Measurements from ENCODE around the gene OR8A1.

The OR8A1 gene

DNA sequence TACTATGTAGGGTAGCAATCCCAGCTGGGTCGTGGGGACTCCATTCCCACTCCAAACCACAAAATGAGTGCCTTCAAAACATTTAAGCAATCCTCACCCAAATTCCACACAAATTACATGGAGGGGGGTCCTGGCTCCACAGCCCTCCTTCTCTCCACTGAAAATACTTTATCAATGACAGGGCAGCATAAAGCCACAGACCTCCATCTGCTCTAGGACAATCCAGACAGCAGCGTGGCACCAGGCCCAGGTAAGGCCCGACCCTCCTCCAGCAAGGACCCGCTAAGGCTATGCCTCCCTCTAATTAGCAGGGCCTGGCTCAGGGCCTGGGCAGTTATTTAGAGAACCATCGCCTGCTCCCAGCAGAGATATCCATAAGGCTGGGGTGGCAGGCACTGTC is 41.3 kb downstream of the OR8A1 start, which contains the start of gene PANX3:
PANX3 (plus strand) TSS at position 365 of the 400 bp plus-strand sequence. CDS start 129 bp downstream, outside the sequence.
- CTCF ChIA-PET: no interaction called here
- POLR2A ChIA-PET: no interaction called here
- no peak for TF ChIP-seq CTCF (IDR thresholded peaks at IDR 0.05; ENCODE audit: insufficient read depth, low read length, missing control alignments)
- H3K4me3 ChIP-seq (ENCODE audit: low read depth, low read length): no peak within 1 kb of the TSS
- no peak for DNase-seq (ENCODE audit: low read depth, low spot score)

- CTCF ChIA-PET: interaction anchor here (0.9 kb wide), 1 partner anchor 210 kb away, joined by 3 read pairs; no protein-coding TSS in a partner anchor
- H3K4me3 ChIP-seq (ENCODE audit: low read depth, low read length): no peak overlapping the region
- no peak for TF ChIP-seq CTCF (IDR thresholded peaks at IDR 0.05; ENCODE audit: insufficient read depth, low read length, missing control alignments)
- POLR2A ChIA-PET: no interaction called here
- DNase-seq (ENCODE audit: low read depth, low spot score): no peak
Measured at GRCh38 chr11:124612045-124612444, 42.2 kb downstream of the OR8A1 start.

GRCh38 chr11:124612567-124613246 is 42.9 kb downstream of the OR8A1 start:
- ChIA-PET CTCF (no interaction called here), POLR2A (no interaction called here)
- no peak for TF ChIP-seq CTCF (IDR thresholded peaks at IDR 0.05; ENCODE audit: insufficient read depth, low read length, missing control alignments)
- no peak overlapping the region for H3K4me3 ChIP-seq (ENCODE audit: low read depth, low read length)
- DNase-seq (ENCODE audit: low read depth, low spot score): no peak

DNA sequence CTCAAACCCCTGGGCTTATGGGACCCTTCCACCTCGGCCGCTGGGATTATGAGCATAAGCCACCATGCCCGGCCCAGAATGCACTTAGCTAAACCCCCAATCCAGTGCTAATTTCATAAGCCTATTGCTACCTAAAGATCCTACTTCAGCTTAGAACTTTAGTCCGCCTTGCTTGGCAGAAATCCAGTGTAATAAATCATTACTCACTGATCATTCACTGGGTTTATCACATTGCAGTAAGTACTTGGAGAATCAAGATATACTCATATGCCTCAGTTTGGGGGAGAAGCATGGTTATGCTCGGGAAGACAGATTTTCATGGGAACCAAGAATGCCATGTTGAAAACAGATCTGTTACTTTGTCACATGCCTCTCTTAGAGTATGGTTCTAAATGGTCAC is 49.1 kb downstream of the OR8A1 start:
- no peak overlapping the region for H3K4me3 ChIP-seq (ENCODE audit: low read depth, low read length)
- POLR2A ChIA-PET: no interaction called here
- no peak for TF ChIP-seq CTCF (IDR thresholded peaks at IDR 0.05; ENCODE audit: insufficient read depth, low read length, missing control alignments)
- CTCF ChIA-PET: no interaction called here
- no peak for DNase-seq (ENCODE audit: low read depth, low spot score)
